Activated T-cell treated with anti-CD3 and anti-CD28 coated beads, Interleukin-2, amount 50 U/mL, for 24 hours (primary cell): ENCODE data around the gene DCC.
"Not testable (repeated sequence)": the region's sequence is repeated elsewhere in the genome, so short reads cannot be mapped to it uniquely, and the experiment has no call there.

ENCODE experiments used
- DNase-seq: peaks from one replicate; pipeline ENCODE4 v3.0.0-alpha.2; 2020
- H3K27ac Mint-ChIP-seq: 2 replicates; pipeline ENCODE4 v1.8.0; 2020; ENCODE audit warnings: mild to moderate bottlenecking, mixed read lengths
- H3K27me3 Mint-ChIP-seq: 2 replicates; pipeline ENCODE4 v1.8.0; 2020; ENCODE audit warnings: mixed read lengths
- H3K36me3 Mint-ChIP-seq: 2 replicates; pipeline ENCODE4 v1.8.0; 2020; ENCODE audit warnings: low read depth, mixed read lengths
- H3K4me1 Mint-ChIP-seq: 2 replicates; pipeline ENCODE4 v1.8.0; 2020; ENCODE audit warnings: low read depth, mixed read lengths
- H3K4me3 Mint-ChIP-seq: 2 replicates; pipeline ENCODE4 v1.8.0; 2020; ENCODE audit warnings: mild to moderate bottlenecking, moderate library complexity, mixed read lengths
- H3K9me3 Mint-ChIP-seq: 2 replicates; pipeline ENCODE4 v1.8.0; 2020; ENCODE audit warnings: mixed read lengths

Gene DCC

DNA sequence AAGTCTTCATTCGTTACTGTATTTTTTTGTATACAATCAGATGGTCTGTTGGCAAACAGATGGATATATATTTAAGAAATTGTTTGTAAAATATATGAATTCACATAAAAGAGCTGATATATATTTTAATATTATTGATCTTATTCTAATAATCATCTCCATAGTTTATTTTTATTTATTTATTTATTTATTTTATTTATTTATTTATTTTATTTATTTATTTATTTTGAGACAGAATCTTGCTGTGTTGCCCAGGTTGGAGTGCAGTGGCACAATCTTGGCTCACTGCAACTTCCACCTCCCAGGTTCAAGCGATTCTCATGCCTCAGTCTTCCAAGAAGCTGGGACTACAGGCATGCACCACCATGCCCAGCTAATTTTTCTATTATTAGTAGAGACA, 1128.2 kb downstream of the DCC start:
- not testable (repeated sequence) for H3K27me3 Mint-ChIP-seq, H3K36me3 Mint-ChIP-seq, DNase-seq, H3K4me3 Mint-ChIP-seq, H3K27ac Mint-ChIP-seq, H3K9me3 Mint-ChIP-seq, H3K4me1 Mint-ChIP-seq

DNA sequence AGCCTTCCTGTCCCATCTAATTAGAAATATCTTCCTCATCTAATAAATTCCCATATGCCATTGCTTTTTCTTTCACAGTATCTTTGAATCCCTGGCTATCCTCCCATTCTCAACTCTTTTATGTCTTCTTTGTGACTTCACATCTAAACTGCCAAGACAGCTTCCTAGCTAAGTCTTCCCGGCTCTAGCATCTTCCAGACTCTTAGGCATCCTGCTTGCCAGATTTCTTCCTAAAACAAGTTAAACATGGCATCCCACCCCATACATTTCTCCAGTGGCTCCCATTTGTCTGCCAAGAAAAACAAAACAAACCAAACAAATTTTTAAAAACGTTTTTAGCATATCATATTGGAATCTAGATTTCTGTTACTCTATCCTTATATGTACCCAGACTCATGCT, 1132.5 kb downstream of the DCC start:
- no peak for DNase-seq
- H3K4me1 Mint-ChIP-seq, result no peaks in the 10 kb centered on the region
- H3K4me3 Mint-ChIP-seq, result no peak overlapping the region
- no peaks in the 10 kb centered on the region for H3K27me3 Mint-ChIP-seq
- no peak overlapping the region for H3K27ac Mint-ChIP-seq
- peaks cover 14% of the 10 kb centered on the region for H3K9me3 Mint-ChIP-seq
- no peaks in the 10 kb centered on the region for H3K36me3 Mint-ChIP-seq

DNA sequence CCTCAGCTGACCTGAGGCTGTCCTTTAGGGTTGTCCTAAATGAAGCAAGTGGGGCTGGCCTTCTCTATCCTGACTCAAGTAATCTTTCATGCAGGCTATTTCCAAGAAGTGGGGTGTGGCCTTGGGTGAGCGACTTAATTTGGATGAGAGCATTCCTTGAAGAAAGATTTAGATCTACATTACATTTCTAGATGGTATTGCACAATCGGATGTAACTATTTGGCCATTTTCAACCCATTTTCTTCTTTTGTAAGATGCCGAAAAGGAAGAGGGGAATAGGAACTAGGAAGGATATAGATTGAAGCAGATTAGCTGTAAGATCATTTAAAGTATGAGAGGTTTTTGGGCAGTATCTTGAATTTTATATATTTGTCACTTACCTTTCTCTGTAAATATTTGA, 1138.2 kb downstream of the DCC start:
- no peaks in the 10 kb centered on the region for H3K4me1 Mint-ChIP-seq
- no peak overlapping the region for H3K4me3 Mint-ChIP-seq
- H3K27ac Mint-ChIP-seq, result no peak overlapping the region
- peaks cover 9% of the 10 kb centered on the region for H3K9me3 Mint-ChIP-seq
- no peaks in the 10 kb centered on the region for H3K36me3 Mint-ChIP-seq
- DNase-seq, result no peak
- no peaks in the 10 kb centered on the region for H3K27me3 Mint-ChIP-seq

DNA sequence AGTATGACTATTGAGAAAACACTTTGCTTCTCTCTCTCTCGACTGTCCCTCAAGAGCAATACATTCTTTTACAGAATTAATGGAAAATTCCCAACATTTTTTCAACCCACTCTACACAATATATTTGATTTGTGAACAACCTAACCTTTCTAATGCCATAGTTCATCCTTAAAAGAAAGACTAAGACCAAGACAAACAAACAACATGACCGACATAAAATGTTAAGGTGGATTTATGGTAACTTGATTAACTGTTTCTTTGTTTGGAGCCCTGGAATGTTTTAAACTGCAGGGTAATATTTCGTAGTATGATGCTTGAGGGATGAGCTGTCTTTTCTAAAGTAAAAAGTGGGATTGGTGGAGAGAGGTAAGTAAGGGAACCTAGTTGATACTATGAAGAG, 1146.3 kb downstream of the DCC start:
- H3K4me3 Mint-ChIP-seq, result no peak overlapping the region
- H3K36me3 Mint-ChIP-seq, result no peaks in the 10 kb centered on the region
- no peak for DNase-seq
- peaks cover 5% of the 10 kb centered on the region for H3K9me3 Mint-ChIP-seq
- no peaks in the 10 kb centered on the region for H3K4me1 Mint-ChIP-seq
- no peak overlapping the region for H3K27ac Mint-ChIP-seq
- no peaks in the 10 kb centered on the region for H3K27me3 Mint-ChIP-seq

DNA sequence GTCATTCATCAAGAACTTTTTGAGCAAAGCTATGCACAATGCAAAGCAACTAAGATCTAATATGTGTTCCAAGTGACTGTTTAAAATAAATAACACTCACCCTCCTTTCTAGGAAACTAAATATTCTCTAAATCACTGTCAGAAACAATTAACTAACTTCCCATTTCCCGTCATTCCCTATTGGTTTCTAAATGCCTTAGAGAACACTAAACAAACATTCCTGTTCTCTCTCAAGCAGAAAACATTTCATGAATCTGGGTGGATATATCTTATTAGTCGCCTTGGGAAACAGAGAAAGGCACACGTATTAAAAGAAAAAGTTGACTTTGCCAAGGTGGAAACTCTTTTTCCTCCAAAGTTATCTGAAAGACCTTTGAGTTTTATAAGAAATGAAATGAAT, 1149.3 kb downstream of the DCC start:
- peaks cover 15% of the 10 kb centered on the region for H3K9me3 Mint-ChIP-seq
- no peak for DNase-seq
- no peak overlapping the region for H3K27ac Mint-ChIP-seq
- H3K4me1 Mint-ChIP-seq, result no peaks in the 10 kb centered on the region
- H3K36me3 Mint-ChIP-seq, result no peaks in the 10 kb centered on the region
- H3K27me3 Mint-ChIP-seq, result no peaks in the 10 kb centered on the region
- H3K4me3 Mint-ChIP-seq, result no peak overlapping the region

DNA sequence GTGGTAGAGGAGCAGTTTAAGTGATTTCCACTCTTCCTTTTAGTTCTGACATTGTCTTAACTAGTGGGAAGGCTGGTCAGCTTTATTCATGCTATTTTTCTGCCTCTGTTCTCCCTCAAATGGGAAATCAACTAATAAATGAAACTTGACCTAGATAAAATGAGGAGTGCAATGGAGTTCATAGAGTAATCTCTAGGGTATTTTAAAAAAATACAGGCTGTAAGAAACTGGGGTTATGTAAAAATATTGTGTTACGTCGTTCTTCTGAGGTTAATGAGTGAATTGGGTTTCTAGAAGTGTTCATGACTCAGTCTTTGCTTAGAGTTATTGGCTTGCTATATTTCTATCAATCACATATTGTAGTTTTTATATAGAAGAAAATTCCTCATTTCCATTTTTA, 1150.0 kb downstream of the DCC start:
- no peaks in the 10 kb centered on the region for H3K36me3 Mint-ChIP-seq
- H3K27me3 Mint-ChIP-seq, result no peaks in the 10 kb centered on the region
- DNase-seq, result no peak
- no peak overlapping the region for H3K4me3 Mint-ChIP-seq
- no peaks in the 10 kb centered on the region for H3K4me1 Mint-ChIP-seq
- peaks cover 15% of the 10 kb centered on the region for H3K9me3 Mint-ChIP-seq
- H3K27ac Mint-ChIP-seq, result no peak overlapping the region

DNA sequence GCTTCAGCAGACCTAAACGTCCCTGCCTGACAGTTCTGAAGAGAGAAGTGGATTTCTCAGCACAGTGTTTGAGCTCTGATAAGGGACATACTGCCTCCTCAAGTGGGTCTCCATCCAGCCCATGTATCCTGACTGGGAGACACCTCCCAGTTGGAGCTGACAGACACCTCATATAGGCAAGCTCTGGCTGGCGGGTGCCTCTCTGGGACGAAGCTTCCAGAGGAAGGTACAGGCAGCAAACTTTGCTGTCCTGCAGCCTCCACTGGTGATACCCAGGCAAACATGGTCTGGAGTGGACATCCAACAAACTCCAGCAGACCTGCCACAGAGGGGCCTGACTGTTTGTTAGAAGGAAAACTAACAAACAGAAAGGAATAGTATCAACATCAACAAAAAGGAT, 1156.0 kb downstream of the DCC start:
- Mint-ChIP-seq H3K36me3 (no peaks in the 10 kb centered on the region), H3K27ac (no peak overlapping the region), H3K27me3 (no peaks in the 10 kb centered on the region), H3K4me1 (no peaks in the 10 kb centered on the region), H3K4me3 (no peak overlapping the region), H3K9me3 (peaks cover 14% of the 10 kb centered on the region)
- no peak for DNase-seq

DNA sequence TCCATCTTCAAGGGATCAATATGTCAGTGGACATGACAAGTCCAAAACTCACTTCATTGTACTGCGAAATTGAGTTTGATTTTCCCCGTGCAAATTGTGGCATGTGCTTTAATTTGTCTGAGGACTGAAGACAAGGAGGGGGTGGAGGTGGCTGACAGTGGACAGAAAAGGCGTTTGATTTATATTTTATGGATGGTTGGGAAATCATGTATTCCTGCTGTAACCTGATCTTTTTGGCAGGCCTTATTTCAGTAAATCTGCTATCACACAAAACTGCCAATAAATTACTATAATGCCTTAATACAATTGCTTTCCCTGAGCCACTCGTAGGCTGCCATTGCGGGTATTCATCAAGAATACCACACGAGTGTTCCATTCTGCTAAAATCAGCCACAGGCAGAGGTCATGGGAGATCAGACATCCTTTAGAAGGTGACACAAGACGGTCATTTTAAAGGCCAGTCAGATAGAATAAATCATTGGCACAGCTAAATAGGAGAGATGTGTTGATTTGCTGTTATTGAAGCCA, 1164.0 kb downstream of the DCC start:
- DNase-seq, result no peak
- Mint-ChIP-seq H3K36me3 (no peaks in the 10 kb centered on the region), H3K27ac (no peak overlapping the region), H3K9me3 (peaks cover 4% of the 10 kb centered on the region), H3K4me1 (no peaks in the 10 kb centered on the region), H3K4me3 (no peak overlapping the region), H3K27me3 (no peaks in the 10 kb centered on the region)

DNA sequence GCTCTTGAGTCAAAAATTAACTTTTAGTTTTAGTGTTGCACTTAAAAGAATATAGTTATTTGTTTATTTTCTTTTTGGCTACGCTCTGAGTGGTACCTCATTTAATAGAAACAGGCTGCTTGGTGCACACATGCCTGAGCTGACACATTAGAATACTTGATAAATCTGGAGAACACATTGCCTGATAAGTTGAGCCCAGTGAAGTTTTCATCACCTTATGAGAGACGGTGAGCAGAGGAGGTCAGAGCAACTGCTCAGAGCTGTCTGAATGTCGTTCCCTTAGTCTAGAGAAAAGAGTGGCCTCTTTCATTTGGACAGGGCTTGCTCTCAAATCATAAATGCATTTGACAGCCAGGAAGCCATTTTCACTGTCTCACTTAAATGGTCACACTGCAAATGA, 1168.5 kb downstream of the DCC start:
- no peak for DNase-seq
- no peaks in the 10 kb centered on the region for H3K4me1 Mint-ChIP-seq
- H3K27me3 Mint-ChIP-seq, result no peaks in the 10 kb centered on the region
- H3K9me3 Mint-ChIP-seq, result peaks cover 2% of the 10 kb centered on the region
- H3K27ac Mint-ChIP-seq, result no peak overlapping the region
- no peaks in the 10 kb centered on the region for H3K36me3 Mint-ChIP-seq
- no peak overlapping the region for H3K4me3 Mint-ChIP-seq

DNA sequence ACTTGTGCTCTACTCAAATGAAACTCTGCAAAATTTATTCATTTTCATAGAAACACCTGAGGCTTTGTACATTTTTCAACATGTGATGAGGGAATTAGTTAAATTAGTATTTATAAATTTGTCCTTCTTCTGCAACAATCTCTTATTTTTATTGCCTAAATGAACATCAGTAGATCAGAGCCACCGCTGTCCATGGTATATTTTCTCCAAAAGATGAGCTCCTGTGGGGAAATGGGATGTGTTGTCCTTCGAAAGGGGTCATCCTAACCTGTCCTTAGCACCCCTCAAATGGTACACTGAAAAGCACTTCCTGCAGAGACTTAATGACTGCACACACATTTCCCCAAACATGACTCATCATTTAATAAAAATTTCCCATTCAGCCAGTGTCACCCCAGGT, 1169.9 kb downstream of the DCC start:
- Mint-ChIP-seq H3K4me3 (no peak overlapping the region), H3K4me1 (no peaks in the 10 kb centered on the region), H3K27me3 (no peaks in the 10 kb centered on the region), H3K9me3 (peaks cover 2% of the 10 kb centered on the region), H3K36me3 (no peaks in the 10 kb centered on the region), H3K27ac (no peak overlapping the region)
- no peak for DNase-seq

DNA sequence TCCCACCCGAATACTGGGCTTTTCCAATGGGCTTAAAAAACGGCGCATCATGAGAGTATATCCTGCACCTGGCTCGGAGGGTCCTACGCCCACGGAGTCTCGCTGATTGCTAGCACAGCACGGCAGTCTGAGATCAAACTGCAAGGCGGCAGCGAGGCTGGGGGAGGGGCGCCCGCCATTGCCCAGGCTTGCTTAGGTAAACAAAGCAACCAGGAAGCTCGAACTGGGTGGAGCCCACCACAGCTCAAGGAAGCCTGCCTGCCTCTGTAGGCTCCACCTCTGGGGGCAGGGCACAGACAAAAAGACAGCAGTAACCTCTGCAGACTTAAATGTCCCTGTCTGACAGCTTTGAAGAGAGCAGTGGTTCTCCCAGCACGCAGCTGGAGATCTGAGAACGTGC, 1171.7 kb downstream of the DCC start:
- not testable (repeated sequence) for H3K9me3 Mint-ChIP-seq, H3K27me3 Mint-ChIP-seq, H3K27ac Mint-ChIP-seq, H3K4me3 Mint-ChIP-seq, DNase-seq, H3K36me3 Mint-ChIP-seq, H3K4me1 Mint-ChIP-seq

DNA sequence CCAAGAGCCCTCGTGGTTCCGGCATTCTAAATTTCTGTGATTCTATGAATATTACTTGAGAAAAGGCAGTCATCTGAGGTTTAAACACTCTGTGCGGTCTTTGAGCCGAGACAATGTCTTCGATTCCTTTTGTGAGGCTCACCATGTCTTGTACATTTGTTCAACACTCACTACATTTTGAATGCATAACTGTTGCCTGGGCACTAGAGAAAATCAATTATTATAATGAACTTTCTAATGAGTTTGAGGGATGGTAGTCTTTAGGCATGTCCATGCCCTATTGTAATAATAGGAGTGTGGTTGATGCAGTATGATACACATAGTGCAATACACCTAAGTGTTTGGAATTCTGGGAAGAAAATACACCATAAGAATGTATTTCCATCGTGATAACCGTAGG, 1181.1 kb downstream of the DCC start:
- H3K9me3 Mint-ChIP-seq, result peaks cover 12% of the 10 kb centered on the region
- H3K27ac Mint-ChIP-seq, result no peak overlapping the region

DNA sequence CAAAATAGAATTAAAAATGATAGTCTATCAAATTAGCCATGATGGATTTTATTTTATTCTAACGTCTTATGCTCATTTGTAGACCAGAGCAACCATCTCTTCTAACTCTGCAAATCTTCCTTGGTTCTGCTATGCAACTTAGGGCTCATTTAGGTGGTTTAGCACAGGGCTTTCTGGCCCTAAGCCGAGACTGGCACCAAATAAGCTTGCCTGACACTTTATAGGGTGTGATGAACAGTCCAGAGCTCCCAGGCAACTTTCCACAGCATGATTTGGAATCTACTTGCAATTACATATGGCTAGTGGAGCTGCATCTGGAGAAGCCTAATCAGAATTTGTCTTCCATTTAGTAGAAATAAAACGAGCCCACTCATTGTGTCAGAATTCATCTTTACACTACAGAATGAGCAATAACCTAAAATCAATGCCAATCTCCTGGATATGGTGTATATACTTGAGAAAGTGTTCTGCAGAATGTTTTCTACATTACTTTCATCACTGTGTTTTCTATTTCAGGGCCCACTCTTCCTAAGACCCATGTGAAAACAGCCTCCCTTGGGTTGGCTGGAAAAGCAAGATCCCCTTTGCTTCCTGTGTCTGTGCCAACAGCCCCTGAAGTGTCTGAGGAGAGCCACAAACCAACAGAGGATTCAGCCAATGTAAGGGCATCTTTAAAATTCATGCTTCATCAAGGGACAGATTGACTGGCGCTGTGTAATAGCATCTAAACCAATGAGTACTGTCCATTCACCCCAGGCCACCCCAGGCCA, 1186.3 kb downstream of the DCC start:
- H3K27me3 Mint-ChIP-seq, result no peaks in the 10 kb centered on the region
- DNase-seq, result no peak
- H3K9me3 Mint-ChIP-seq, result peaks cover 9% of the 10 kb centered on the region
- H3K36me3 Mint-ChIP-seq, result no peaks in the 10 kb centered on the region
- H3K4me3 Mint-ChIP-seq, result no peak overlapping the region
- no peak overlapping the region for H3K27ac Mint-ChIP-seq
- H3K4me1 Mint-ChIP-seq, result no peaks in the 10 kb centered on the region

More for the DNA sequence above, 1181.1 kb downstream of the DCC start:
- Mint-ChIP-seq H3K4me1 (no peaks in the 10 kb centered on the region), H3K27me3 (no peaks in the 10 kb centered on the region), H3K36me3 (no peaks in the 10 kb centered on the region), H3K4me3 (no peak overlapping the region)
- no peak for DNase-seq

DNA sequence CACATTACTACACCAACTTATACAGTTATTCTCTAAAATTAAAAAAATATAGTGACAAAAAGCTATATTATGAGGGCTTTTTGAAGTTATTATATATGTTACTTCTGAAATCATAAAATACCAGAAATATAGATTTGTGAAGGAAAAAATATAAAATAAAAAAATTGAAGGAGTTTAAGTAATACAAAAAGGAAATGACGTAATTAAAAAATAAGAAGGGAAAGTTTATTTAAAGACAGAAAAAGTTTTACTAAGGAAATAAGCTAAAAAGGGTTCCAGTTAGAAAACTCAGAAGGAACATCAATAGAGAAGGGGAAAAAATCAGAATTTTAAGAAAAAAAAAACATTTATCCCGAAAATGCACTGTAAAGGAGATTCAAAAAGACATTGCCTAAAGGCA, 1187.4 kb downstream of the DCC start:
- peaks cover 8% of the 10 kb centered on the region for H3K9me3 Mint-ChIP-seq
- no peak overlapping the region for H3K27ac Mint-ChIP-seq
- DNase-seq, result no peak
- H3K27me3 Mint-ChIP-seq, result no peaks in the 10 kb centered on the region
- H3K4me3 Mint-ChIP-seq, result no peak overlapping the region
- H3K4me1 Mint-ChIP-seq, result no peaks in the 10 kb centered on the region
- H3K36me3 Mint-ChIP-seq, result no peaks in the 10 kb centered on the region

DNA sequence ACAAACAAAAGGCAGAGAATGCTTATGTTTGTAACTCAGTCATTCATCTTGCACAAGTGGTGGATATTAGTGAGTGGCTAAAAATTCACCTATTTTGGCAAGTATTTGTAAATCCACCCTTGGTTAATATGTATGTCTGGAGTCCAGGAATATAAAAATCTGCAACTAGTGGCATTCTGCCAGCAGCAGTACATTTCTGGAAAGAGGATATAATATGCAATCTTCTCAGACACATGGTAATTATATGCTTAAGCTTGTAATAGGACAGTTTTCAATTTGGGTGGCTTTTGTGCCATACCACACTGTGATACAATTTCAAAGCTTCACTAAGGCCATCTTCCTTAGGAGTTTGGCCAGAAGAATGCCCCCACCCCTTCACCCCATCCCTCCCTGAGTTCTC, 1191.2 kb downstream of the DCC start:
- Mint-ChIP-seq H3K4me3 (no peak overlapping the region), H3K9me3 (peaks cover 2% of the 10 kb centered on the region), H3K4me1 (no peaks in the 10 kb centered on the region), H3K27me3 (no peaks in the 10 kb centered on the region), H3K36me3 (no peaks in the 10 kb centered on the region), H3K27ac (no peak overlapping the region)
- DNase-seq, result no peak

DNA sequence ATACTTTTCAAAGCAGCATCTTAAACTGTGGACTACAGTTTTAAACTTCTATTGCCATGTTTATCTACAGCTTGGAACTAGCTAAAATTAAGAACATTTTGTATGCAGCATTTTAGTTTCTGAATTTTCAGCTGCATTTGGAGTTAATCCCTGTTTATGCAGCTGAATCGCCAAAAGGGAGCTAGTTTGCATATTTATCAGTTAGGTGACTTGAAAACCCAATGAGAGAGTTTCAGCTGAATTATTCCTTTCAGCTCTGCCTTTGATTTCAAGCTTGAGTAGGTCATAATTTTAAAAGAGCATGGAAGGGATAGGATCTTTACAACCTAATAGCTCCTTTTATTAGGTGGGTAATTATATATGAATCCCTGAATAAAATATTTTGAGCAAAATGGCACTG, 1191.9 kb downstream of the DCC start:
- Mint-ChIP-seq H3K27ac (no peak overlapping the region), H3K36me3 (no peaks in the 10 kb centered on the region), H3K9me3 (peaks cover 2% of the 10 kb centered on the region), H3K4me3 (no peak overlapping the region), H3K27me3 (no peaks in the 10 kb centered on the region), H3K4me1 (no peaks in the 10 kb centered on the region)
- DNase-seq, result no peak
